ENCODE results near the gene GNB1L.

DNA sequence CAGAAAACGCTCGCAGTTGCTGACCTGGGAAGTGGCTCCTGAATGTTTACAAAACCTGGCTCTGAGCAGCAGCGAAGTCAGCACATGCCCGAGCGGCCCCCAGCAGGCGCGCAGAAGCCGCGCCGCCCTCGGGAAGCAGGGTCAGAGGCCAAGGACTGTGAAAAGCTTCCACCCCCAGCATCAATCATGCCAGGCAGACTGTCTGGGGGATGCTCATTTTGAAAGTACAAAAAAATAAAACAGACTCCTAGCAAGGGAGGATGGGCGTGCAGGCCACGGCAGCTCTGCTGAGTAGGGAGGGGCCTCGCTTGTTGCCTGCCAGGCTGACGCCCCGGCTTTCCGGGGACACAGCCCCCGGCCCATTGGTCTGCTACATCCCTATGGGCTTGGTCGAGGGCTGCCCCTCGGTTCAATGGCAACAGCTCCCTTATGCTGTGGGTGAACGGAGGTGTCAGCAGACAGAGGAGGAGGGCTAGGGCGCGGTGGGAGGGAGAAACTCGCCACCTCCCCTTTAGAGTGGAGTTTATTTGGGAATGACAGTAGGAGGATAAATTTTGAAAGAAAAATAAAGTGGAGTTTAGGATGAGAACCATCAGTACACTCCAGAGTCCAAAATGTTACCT is 37.7 kb upstream of the GNB1L start:
- TF ChIP-seq CTCF (IDR thresholded peaks at IDR 0.05) (no peak), POLR2A (IDR thresholded peaks at IDR 0.05) (no peak), POLR2AphosphoS5 (IDR thresholded peaks at IDR 0.05) (no peak)

All from prostate gland (tissue), 2 donors.